NCI-H526 treated with DMSO at 0.1 percent for 48 hours (cell line): Measurements from ENCODE around the gene CCM2.
"Not testable (repeated sequence)": the region's sequence is repeated elsewhere in the genome, so short reads cannot be mapped to it uniquely, and the experiment has no call there.

ENCODE experiments used
- DNase-seq: peaks from one replicate; lab custom pipeline; 2025; lab: John Stamatoyannopoulos, UW

CCM2 gene

DNA sequence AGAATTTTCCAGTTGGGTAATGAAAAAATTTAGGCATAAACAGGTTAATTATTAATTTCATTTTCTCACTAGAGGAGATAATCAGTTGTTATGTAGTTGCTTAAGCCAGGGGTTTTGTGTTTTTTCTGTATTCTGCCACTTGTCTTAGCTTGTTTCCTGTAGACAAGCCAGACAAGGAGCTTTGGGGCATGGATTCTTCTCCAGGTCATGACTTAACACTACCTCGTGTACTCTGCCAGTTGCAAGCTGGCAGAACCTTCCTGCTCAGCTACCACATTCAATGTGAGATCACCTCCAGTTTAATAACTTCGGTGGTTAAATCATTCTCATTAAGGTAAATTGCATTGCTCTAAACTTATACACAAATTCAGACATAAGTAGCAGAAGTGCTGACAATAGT is 1.8 kb downstream of the CCM2 start:
- no peak for DNase-seq

DNA sequence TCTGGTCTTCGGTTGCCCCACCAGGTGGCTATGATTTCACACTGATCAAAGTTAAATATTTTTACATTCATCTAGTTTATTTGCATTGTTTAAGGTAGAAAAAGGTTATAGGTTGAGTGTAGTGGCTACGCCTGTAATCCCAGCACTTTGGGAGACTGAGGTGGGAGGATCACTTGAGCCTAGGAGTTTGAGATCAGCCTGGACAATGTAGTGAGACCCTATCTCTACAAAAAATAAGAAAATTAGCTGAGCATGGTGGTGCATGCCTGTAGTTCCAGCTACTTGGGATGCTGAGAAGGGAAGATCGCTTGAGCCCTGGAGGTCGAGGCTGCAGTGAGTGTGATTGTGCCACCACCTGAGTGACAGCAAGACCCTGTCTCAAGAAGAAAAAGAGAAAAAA is 3.8 kb downstream of the CCM2 start:
- no peak for DNase-seq

DNA sequence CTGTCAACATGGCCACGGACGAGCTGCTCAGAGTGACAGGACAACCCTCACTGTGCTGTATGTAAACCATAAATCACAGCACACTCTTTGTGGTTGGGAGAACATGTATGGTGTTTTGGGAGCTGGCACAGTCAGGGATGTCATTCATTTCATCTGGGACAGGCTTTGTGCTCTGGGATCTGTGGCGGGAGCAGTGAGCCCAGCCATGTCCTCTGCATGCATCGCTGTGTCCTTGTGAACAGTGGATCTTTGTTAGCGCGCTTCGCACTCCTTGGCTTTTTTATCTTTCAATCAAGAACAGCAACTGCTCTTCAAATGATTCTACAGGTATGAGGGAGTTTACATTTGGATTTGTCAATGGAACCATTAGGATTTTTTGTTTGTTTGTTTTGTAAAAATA is 7.1 kb downstream of the CCM2 start:
- no peak for DNase-seq

DNA sequence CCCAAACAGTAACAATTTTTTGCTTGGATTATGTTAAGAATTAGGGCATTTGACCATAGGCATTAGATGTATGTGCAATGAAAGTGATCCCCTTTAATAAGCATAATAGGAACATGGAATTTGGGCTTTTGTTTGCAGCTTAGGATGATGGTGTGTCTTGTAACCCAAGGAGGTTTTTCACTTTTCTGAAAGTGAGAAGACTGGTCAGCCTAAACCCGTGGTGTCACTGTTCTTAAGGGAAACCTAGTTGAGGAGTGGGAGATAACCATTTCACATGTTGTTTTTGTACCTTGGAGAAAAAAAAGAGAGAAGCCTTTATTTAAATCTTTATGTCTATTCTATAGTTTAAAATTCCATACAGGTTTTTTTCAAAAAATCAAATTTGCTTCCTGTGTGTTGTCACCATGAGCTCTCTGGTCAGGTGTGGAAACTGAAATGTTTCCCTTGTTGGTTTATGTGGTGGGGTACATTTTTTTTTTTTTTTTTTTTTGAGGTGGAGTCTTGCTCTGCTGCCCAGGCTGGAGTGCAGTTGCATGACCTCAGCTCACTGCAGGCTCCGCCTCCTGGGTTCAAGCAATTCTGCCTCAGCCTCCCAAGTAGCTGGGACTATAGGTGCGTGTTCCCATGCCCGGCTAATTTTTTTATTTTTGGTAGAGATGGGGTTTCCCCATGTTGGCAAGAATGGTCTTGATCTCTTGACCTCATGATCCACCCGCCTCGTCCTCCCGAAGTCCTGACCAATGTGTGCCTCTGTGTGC is 7.7 kb downstream of the CCM2 start:
- no peak for DNase-seq

DNA sequence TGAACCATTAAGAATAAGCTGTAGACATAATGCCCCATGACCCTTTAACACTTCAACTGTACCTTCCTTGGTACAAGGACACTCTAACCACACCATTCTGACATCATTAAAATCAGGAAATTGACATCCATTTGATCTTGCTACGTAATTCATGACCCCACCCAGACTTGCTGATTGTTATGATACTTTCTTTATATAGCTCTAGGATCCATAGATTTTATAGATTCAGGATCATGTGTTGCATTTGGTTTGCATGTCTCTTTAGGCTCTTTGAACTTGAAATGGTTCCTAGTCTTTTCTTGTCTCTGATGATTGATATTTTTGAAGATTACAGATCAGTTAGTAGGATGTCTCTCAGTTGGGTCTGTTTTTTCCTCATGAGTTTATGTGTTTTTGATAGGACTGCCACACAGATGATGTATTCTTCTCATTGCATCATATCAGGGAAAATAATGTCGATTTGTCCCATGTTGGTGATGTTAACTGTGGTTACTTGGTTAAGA is 13.5 kb downstream of the CCM2 start:
- no peak for DNase-seq

DNA sequence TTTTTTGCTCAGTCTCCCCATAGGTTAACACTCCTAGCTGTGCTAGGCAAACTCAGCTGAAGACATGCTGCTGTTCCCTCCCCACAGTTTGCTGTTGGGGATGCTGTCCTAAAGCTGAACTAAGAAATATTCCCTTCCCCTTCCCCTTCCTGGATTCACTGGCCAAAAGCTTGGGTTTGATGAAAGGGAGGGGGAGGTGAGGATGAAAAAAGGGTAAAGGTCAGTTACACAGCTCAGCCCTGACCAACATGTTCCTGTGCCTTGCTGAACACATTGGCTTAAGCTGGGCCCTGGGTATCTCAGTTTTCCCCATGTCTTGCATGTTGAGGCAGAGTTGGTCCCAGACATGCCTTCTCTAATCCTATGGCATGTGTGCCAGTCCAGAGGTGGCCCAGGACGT is 15.3 kb downstream of the CCM2 start:
- no peak for DNase-seq

DNA sequence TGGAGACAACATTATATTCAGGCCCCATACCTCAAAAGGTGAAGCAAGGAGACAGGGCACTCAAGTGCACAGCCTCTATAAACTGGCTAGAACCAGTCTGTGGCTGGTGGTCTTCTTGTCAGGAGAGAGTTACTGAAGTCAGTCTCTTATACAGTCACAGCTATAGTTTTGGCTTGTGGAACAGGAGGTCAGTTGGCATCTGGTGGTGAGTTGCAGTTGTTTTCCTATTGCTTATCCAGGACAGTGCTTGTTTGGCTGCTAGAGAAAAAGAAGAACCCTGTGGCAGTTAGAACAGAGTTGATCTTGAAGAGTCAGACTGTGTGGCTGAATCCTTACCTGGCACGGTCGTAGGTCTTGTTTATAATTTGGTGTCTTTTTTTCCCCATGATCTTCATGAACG is 17.3 kb downstream of the CCM2 start:
- no peak for DNase-seq

DNA sequence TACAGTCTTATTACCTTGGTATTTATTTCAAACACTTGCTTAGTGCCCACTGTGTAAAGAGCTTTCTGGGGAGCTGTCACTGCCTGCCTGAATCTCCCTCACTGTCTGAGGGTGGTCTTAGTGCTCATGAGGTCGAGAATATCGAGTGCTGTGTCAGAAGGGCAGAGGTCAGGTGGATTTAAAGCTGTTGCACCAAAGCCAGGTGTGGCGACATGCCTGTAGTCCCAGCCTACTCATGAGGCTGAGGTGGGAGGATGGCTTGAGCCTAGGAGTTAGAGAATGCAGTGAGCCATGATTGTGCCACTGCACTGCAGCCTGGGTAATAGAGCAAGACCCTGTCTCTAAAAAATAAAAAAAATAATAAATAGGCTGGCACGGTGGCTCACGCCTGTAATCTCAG is 20.9 kb downstream of the CCM2 start:
- no peak for DNase-seq

DNA sequence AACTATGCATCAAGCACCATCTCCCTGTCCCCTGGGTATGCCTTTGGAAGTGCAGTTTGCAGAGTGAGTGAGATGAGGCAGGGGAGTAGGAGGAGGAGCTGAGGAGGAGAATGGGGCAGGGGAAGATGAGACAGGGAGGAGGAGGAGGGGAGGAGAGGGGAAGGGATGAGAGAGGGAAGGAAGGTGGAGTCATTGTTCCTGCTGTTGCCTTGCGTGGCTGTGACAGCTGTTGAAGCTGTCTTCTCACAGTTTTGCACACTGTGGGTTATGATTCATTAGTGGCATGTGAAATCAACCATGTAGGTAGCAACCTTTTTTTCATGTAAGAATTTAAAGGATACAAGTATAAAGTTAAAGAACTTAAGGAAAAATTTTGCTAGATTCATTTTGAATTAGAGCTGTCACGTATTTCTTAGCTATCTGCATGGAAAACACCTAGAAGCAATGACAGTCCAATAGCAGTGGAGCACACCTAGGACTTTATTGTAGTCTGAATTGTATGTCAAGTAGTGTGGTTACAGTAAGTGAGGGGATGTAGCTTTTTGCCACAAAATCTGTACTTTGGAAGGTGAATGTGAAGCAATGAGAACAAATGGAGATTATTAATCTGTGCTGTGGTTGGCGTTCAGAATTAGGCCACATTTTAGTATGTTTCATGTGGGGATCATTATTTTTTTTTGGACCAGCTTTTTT is 21.7 kb downstream of the CCM2 start:
- no peak for DNase-seq

DNA sequence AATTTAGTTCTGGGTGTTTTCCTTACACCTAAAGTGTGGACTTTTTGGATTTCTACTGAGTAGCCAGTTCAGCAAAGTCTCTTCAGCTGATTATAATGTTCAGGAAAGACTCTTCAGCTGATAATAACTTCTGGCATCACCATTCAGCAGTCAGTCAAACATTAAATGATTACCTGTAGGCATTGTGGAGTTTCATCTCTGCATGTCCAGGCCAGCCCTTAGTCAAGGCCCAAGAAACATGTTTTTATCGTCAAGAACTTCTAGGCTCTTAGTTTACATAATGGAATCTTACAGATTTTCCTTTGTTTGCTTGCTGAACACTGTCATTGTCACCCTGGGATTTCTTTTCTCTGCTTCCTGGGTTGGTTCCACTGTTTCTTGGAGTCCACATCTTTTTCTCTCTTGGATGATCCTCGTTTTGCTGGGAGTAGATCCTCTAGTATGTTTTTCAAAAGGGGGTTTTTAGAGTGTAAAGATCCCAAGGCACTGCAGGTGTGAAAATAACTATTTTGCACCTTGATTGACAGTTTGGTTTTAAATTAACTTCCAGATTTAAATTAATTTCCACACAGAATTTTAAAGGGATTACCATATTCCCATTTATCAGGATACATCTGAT is 24.2 kb downstream of the CCM2 start:
- DNase-seq, result no peak

DNA sequence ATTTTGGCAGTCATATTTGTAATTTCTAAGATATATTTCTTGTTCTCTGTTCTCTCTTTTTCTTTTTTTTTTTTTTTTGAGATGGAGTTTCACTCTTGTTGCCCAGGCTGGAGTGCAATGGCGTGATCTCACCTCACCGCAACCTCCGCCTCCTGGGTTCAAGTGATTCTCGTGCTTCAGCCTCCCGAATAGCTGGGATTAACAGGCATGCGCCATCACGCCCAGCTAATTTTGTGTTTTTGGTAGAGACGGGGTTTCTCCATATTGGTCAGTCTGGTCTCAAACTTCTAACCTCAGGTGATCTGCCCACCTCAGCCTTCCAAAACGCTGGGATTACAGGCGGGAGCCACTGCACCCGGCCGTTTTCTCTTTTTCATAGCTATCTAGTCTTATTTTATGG is 25.5 kb downstream of the CCM2 start:
- not testable (repeated sequence) for DNase-seq

DNA sequence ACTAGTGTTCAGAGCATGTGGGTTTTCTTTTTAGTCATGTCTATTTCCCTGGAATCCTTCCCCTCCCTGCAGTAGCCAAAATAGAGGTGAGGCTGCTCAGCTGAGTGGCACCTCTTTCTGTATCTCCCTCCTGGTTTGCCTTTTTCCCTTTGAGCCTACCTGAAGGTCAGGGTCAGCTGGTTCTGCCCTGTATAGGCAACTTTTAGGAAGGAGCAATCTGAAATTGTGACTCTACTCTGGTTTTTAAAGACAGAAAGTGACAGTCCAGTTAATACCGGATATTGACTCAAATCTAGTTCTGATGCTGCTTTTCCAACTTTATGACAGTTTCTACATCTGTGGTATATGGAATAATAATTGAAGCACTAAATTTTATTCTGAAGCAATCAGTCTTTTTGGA is 26.0 kb downstream of the CCM2 start:
- DNase-seq, result no peak

DNA sequence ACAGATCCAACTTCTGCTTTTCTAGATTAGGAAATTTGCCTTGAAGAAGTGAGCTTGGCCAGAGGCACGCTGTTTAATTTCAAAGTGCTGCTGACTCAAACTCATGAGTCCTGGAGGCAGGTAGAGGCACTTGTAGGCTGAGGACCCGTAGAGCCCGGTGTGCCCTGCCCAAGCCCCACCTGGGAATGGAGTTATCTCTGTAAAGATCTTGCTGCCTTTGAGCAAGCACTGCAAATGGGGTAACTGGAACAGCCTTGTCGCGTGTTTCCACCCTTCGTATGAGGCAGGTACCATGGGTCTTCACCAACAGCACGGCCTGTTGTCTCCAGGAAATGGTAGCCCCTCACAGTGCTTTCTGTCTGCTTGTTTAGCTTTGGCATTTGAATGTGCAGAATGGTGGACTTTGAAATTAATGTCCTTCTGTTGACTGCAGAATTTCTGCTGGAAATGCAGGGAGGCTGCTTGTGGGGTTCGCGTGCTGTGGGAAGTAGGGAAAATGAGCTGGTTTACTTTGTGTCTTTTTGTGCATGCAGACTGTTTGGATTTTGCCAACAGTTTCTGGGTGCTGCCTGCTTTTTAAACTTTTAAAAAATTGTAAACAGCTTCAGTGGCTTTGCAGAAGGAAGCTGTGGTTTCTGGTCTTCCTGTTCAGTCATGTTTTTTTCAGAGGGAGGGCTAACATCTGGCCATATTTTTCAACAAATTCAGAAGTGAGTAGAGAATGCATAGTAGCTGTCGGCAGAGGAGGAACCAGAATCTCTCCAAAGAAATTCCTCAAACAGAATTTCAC is 27.2 kb downstream of the CCM2 start:
- no peak for DNase-seq

DNA sequence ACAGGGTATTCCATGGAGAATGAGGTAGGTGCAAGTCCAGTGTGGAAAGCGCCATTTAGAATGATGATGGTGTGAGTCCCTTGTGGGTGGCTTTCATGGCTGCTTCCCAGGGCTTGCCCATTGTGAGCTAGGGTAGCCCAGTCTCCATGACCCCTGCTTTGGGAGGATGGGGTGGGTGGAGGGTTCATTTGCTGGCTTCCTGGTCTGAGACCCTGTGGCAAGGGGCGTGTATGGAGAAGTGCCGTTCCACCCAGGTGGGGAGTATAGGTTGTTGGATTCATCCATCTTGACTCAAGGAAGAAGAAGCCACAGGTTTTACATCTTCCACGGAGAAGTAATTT is 27.7 kb downstream of the CCM2 start:
- DNase-seq, result no peak

DNA sequence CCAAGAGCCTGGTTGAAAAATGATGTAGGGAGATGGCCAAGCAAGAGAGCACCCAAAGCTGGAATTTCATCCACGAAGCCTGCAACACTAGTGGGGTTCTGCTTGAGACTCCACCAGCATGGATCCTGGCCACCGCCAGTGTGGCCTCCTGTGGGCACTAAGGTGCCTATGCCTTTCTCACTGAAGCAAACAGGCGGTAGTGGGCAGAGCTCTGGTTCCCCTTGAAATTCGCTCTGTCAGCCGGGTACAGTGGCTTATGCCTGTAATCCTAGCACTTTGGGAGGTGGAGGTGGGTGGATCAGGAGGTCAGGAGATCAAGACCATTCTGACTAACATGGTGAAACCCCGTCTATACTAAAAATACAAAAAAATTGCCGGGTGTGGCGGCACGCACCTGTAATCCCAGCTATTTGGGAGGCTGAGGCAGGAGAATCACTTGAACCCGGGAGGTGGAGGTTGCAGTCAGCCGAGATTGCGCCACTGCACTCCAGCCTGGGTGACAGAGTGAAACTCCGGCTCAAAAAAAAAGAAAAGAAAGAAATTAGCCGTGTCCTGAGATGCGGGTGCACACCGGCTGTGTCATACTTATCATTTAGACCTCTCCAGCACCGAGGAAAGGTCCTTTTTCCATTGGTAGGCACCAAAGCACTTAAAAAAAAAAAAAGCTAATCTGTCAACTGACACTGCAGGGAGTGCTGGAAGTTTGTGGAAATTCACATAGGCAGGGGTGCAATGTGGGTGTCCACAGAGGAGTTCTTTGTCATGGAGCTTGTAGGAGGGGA is 28.3 kb downstream of the CCM2 start:
- DNase-seq, result no peak

DNA sequence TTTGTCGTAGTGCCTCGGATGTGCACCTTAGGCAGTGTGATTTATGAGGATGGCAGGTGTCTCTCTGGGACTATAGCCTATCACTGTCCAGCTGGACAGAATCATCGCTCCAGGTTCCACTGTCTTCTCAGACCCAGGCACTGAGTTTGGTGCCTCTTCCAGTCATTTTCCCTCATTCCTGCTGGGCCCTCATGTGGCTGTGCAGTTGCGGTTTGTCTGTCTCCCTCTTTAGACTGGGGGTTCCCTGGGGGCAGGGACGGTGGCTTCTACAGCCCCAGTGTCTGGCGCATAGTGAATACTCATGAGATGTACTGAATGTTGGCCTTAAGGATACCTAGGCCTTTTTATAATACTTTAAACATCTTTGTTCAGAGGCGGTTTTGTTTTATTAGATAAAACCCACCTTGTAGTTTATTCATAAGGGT is 28.9 kb downstream of the CCM2 start:
- DNase-seq, result no peak

DNA sequence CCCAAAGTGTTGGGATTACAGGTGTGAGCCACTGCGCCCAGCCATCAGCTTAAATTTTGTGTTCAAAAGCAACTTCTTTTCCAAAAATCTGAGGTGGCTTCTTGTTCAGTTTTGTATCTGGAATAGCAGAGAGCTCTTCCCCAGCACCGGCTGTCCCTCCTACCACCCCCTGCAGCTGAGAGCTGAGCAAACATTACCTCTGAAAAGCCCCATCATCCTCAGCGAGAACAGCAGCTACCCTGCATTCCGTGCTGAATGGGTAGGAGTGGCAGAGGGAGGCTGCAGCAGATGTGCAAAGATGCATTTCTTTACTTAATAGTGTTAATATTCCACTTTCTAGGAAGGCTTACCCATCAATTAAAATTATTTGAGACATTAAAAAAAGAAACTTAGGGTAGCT is 31.8 kb downstream of the CCM2 start:
- DNase-seq, result no peak

DNA sequence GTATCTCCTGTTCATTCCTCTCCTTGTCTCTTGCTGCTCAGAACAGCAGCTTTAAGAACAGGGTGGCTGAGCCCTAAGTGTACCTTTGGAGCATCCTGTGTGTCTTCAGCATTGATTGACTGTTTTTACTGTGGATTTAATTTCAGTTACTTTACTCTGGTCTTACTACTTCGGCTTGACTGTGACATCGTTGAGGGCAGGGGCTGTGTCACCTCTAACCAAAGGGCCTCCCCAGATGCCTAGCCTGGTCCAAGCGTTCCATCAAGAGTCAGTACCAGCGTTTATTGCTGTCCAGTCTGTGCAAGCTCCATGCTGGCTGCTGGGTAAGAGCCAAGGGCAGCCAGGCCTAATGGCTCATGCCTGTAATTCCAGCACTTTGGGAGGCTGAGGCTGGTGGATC is 32.4 kb downstream of the CCM2 start:
- no peak for DNase-seq

DNA sequence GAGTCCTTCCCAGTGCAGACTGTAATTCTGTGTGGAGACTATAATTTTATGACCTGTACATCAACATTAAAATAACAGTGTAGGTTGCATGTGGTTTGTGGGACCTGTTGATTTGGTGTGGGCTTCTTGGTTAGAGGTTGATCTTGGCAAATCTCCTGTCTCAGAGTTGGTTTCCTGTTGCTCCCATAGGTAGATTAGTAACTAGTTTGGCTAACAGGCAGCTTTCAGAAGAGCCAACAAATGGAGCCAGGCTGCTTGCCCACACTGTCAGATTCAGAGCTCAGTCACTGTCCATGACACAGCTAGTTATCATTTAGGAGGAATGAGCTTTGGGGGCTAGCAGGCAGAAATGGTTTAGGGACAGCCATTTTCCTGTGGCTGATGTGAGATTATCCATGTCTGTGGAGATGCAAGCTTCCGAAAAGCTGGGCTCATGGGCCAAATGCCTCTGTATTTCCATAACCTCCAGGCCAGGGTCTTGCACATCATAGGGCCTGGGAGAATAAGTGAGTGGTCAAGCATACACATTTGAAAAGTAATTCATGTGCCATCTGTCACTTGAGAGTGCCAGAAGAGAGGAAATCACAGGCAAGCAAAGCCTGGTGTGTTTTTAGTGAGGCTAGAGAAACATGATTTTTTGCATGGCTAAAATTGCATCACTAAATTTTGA is 33.4 kb downstream of the CCM2 start:
- DNase-seq, result no peak

DNA sequence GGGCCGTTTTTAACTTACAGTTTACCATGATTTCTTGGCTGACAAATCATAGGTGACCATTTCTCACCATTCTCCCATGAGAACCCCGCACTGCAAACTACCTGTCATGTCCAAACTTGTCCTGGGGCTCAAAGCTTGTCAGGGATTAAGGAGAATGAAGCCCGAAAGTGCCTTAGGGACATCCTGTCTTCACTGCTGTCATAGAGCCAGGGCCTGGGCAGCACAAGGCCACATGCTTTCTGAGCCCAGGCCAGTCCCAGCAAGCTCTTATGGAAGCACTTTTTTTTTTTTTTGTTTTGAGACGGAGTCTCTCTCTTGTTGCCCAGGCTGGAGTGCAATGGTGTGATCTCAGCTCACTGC is 33.9 kb downstream of the CCM2 start:
- DNase-seq, result no peak

DNA sequence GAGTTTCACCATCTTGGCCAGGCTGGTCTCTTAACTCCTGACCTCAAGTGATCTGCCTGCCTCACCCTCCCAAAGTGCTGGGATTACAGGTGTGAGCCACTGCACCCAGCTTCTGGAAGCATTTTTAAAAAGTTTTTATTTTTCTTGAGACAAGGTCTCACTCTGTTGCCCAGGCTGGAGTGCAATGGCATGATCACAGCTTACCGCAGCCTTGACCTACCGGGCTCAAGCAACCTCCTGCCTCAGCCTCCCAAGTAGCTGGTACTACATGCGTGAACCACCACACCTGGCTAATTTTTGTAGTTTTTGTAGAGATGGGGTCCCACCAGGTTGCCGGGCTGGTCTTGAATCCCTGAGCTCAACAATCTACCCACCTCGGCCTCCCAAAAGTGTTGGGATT is 34.7 kb downstream of the CCM2 start:
- not testable (repeated sequence) for DNase-seq
